ENCODE data around the gene RRP36.

- TF ChIP-seq CTCF (IDR thresholded peaks at IDR 0.05): no peak
- TF ChIP-seq POLR2A (IDR thresholded peaks at IDR 0.05): no peak
These were observed 15.2 kb upstream of the RRP36 start for GRCh38 chr6:43006251-43006650.

All from body of pancreas (tissue), 4 donors.